Central memory CD4-positive, alpha-beta T cell (primary cell): ENCODE data around the gene LSM8.
A peak's percentile ranks its signal among the peaks of the same experiment; 100 is the strongest.
"Not testable (repeated sequence)": the region's sequence is repeated elsewhere in the genome, so short reads cannot be mapped to it uniquely, and the experiment has no call there.

Source experiments
- DNase-seq: peaks from one replicate; pipeline ENCODE4 v3.0.0; 2022

LSM8 gene

DNA sequence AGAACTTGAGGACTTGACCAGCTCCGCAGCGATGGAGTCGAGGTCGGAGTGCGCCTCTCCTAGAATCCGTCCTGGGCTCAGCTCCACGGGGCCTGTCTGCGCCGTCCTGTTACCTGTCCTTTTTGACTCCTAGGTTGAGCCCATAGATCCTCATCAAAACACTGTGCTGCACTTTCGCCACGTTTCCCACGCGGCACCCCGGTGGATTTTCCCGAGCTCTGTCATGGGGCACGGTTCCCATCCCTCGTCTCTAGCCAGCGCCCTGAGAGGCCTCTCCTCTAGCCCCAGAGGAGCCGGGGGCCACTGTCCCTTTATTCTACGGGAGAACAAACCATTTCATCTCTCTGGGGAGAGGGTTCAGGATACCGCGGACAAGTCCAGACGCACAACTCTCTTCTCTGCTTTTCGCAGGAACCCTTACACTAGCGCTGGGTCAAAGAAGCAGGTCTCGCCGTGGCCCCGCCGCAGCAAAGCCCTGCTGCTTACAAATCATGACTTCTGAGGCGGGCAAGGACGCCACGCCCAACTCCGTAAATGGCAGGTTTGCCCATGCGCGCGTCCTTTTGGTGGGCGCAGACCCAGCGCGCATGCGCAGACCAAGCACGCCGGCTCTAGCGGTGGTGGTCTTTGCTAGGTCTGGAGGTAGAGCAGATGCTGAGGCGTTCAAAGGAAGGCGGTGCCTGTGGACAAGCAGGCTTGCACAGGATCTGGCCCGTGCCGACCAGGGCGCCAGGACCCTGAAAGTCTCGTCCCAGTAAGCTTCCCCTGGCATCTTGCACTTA, 30.3 kb downstream of the LSM8 start:
- DNase-seq: peak; percentile 47

GRCh38 chr7:118214833-118215182, 30.8 kb downstream of the LSM8 start:
- no peak for DNase-seq

DNA sequence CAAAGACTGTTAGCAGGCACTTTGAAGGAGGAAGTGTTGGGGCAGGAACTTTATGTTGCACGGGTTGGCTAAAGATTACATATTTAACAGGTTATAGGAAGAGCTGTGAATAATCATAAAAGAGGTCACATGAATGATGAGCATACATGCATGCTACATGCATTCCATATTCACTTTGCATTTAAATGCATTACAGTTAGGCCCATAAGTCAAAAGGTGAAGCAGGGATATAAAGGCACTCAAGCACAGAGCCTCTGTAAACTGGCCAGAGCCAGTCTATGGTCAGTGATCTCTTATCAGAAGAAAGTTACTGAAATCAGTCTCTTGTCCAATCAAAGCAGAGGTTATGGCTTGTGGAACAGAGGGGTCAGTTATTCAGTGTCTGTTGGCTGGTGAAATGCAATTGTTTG, 33.3 kb downstream of the LSM8 start:
- DNase-seq: no peak

DNA sequence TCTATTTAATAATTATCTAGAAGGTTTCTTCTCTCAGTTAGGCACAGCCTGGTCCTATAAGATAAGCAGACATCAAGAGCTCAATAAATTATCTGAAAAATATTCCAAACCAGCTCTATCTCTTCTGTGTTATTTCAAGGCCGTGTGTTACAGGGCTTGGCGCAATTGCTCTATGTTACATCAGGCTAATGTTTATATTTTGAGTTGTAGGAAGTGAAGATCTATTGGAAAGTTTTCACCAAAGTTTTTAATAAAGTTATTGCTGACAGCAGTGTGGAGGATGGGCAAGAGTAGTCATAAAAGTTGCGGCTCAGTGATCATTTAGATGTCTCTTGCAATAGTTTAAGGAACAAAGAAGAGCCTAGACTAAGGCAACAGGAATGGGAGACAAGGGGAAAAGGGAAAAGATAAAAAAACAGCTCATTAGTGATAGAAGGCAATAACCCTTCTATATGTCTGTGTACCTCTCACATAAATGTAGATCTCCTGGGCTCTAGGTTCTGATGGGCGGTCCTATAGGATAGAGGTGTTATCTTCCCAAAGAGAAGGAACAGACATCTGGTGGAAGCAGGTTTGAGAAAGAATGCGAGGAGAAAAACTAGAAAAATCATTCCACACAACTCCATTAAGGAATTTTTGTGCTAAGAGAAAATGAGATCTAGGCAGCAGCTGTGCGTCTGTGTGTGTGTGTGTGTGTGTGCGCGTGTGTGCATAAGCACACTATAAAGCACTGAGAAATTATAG, 34.6 kb downstream of the LSM8 start:
- DNase-seq: no peak

DNA sequence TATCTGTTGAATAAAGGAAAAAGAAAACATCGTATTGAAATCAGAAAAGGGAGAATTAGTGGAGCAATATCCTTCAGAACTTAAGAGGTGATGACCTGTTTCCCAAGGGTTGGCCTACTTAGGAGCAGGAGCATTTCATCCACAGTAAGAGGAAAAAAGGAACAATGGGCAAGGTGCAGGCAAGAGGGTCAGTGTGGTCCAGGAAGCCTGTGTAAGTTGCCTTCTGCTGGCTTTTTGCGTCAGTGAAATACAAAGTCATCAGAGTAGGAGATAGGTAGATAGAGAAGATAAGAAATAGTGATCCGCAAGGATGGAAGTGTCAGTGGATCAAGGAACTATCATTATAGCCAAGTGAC, 35.2 kb downstream of the LSM8 start:
- no peak for DNase-seq

GRCh38 chr7:118220583-118220982, 36.6 kb downstream of the LSM8 start:
- DNase-seq: no peak

- DNase-seq: no peak
These were observed 38.6 kb downstream of the LSM8 start for GRCh38 chr7:118222591-118222990.

DNA sequence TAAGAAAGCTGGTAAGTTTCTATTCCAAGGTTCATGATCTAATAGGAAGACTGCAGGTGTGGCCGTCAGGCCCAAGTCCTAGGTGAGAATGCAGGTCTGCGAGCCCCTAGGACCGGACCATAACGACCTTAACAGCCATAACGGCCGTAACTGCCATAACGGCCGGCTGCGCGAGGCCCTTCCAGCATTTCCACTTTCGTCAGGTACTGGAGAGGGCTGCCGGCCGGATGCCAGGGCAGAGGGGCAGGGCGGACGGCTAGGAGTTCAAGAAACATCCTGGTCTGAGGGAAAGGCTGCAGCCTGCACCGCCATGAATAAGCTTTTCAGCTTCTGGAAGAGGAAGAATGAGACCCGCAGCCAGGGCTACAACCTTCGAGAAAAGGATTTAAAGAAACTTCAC, 40.6 kb downstream of the LSM8 start, which contains the start of gene ANKRD7:
Gene ANKRD7, plus strand, starts transcription at position 184 of the 400 bp plus-strand sequence. Its CDS starts 127 bp downstream, at position 311.
- DNase-seq: no peak

GRCh38 chr7:118232837-118233236, 48.9 kb downstream of the LSM8 start:
- DNase-seq: no peak

DNA sequence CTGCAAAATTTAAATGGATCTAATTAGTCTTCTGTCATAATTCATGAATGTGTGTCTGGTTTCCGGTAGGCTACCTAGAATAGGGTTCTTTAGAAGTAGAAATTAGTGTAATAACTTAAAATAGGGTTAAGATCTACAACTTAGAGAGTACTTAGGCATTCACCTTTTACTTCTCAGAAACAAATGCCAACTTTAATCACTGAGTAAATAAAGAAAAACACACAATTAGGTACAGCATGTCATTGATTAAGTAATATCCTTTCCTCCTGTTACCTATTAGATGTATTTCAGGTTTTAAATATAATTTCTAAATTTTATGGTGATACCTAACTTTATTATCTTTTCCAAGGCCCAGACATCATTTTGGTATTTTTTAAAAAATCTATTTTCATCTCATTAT, 49.8 kb downstream of the LSM8 start:
- no peak for DNase-seq

DNA sequence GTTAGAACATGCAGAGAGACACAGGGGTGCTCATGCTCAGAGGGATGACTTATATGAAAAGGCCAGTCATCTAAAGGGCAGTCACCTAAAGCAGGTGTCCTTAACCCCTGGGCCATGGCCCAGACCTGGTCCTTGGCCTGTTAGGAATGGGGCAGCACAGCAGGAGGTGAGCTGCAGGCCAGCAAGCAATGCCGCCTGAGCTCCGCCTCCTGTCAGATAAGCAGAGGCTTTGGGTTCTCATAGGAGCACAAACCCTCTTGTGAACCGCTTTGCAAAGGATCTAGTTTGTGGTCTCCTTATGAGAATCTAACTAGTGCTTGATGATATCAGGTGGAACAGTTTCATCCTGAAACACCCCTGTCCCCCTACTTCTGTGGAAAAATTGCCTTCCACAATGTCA, 55.0 kb downstream of the LSM8 start:
- no peak for DNase-seq

DNA sequence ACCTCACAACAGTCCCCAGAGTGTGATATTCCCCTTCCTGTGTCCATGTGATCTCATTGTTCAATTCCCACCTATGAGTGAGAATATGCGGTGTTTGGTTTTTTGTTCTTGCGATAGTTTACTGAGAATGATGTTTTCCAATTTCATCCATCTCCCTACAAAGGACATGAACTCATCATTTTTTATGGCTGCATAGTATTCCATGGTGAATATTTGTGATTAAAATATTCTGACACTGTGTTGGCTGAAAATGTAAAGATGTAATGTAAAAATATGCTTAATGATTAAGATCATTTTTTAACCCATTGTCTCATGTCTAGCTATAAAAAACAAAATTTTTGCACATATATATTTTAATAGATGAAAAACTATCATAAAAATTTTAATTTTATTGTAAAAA, 56.4 kb downstream of the LSM8 start:
- DNase-seq: not testable (repeated sequence)
